Thyroid gland (tissue), 4 donors: ENCODE data around the gene ZP3.

Source experiments
- CTCF ChIP-seq, 6 experiments: fragments of 200-600 bp in 3 of 6; fragments of 450-650 bp in 3 of 6; sonication (generic) in 3 of 6; IDR thresholded peaks; one replicate each; pipeline ENCODE4 v1.5.1; 2016 to 2019; ENCODE audit warnings: antibody characterized with exemption in 6 of 6, mild to moderate bottlenecking in 2 of 6, inconsistent platforms in 1 of 6, moderate library complexity in 1 of 6
- POLR2A ChIP-seq, 2 donors: fragments of 450-650 bp; IDR thresholded peaks; one replicate each; pipeline ENCODE4 v1.6.1; 2017; ENCODE audit warnings: antibody characterized with exemption in 2 of 2, mild to moderate bottlenecking in 2 of 2, moderate library complexity in 1 of 2

- TF ChIP-seq CTCF (IDR thresholded peaks at IDR 0.05) (no peak), POLR2A (IDR thresholded peaks at IDR 0.05) (no peak)
These were observed 49.5 kb upstream of the ZP3 start for GRCh38 chr7:76375251-76375650.
